ENCODE data around the gene PIP5K1A. TPM values are rescaled to one million over a fixed set of nuclear protein-coding genes. Genes with fewer than 3 reads are reported as not detected.
A peak's percentile ranks its signal among the peaks of the same experiment; 100 is the strongest.

PIP5K1A gene
- total and polyA plus RNA-seq, 9 of the 15 experiments (the other 6 are each of a cell fraction or from before 2014, with no cell fraction given), result 1.9 to 42.4 (median 18.8) TPM

- TF ChIP-seq ELF4 (CRISPR knock-in tag; IDR thresholded peaks at IDR 0.05), result peak; percentile 94
- TF ChIP-seq HDAC8 (tag; IDR thresholded peaks at IDR 0.05), result no peak
- TF ChIP-seq CXXC5 (CRISPR knock-in tag; IDR thresholded peaks at IDR 0.05), result peak; percentile 92
- TF ChIP-seq GTF2E2 (tag; IDR thresholded peaks at IDR 0.05), result peak; percentile 53; the same call in 1 of the 2 replicates
- no peak for TF ChIP-seq IFI16 (CRISPR knock-in tag; IDR thresholded peaks at IDR 0.05)
- 0 out of 2 replicates have a peak, but pooled peaks have one; percentile 7 for TF ChIP-seq ARID1B (IDR thresholded peaks at IDR 0.05)
- no peak for TF ChIP-seq MED1 (CRISPR knock-in tag; IDR thresholded peaks at IDR 0.05; ENCODE audit: borderline replicate concordance)
- TF ChIP-seq, protein P1, sequence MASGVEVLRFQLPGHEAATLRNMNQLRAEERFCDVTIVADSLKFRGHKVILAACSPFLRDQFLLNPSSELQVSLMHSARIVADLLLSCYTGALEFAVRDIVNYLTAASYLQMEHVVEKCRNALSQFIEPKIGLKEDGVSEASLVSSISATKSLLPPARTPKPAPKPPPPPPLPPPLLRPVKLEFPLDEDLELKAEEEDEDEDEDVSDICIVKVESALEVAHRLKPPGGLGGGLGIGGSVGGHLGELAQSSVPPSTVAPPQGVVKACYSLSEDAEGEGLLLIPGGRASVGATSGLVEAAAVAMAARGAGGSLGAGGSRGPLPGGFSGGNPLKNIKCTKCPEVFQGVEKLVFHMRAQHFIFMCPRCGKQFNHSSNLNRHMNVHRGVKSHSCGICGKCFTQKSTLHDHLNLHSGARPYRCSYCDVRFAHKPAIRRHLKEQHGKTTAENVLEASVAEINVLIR (CRISPR knock-in tag; IDR thresholded peaks at IDR 0.05), result peak; percentile 70; the same call in 1 of the 2 replicates
- TF ChIP-seq KLF16 (IDR thresholded peaks at IDR 0.05), result peak; percentile 100
- TF ChIP-seq, protein P2, sequence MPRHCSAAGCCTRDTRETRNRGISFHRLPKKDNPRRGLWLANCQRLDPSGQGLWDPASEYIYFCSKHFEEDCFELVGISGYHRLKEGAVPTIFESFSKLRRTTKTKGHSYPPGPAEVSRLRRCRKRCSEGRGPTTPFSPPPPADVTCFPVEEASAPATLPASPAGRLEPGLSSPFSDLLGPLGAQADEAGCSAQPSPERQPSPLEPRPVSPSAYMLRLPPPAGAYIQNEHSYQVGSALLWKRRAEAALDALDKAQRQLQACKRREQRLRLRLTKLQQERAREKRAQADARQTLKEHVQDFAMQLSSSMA (CRISPR knock-in tag; IDR thresholded peaks at IDR 0.05), result peak; percentile 95
- TF ChIP-seq ARID4B (CRISPR knock-in tag; IDR thresholded peaks at IDR 0.05), result peak; percentile 93
- TF ChIP-seq, protein P3, sequence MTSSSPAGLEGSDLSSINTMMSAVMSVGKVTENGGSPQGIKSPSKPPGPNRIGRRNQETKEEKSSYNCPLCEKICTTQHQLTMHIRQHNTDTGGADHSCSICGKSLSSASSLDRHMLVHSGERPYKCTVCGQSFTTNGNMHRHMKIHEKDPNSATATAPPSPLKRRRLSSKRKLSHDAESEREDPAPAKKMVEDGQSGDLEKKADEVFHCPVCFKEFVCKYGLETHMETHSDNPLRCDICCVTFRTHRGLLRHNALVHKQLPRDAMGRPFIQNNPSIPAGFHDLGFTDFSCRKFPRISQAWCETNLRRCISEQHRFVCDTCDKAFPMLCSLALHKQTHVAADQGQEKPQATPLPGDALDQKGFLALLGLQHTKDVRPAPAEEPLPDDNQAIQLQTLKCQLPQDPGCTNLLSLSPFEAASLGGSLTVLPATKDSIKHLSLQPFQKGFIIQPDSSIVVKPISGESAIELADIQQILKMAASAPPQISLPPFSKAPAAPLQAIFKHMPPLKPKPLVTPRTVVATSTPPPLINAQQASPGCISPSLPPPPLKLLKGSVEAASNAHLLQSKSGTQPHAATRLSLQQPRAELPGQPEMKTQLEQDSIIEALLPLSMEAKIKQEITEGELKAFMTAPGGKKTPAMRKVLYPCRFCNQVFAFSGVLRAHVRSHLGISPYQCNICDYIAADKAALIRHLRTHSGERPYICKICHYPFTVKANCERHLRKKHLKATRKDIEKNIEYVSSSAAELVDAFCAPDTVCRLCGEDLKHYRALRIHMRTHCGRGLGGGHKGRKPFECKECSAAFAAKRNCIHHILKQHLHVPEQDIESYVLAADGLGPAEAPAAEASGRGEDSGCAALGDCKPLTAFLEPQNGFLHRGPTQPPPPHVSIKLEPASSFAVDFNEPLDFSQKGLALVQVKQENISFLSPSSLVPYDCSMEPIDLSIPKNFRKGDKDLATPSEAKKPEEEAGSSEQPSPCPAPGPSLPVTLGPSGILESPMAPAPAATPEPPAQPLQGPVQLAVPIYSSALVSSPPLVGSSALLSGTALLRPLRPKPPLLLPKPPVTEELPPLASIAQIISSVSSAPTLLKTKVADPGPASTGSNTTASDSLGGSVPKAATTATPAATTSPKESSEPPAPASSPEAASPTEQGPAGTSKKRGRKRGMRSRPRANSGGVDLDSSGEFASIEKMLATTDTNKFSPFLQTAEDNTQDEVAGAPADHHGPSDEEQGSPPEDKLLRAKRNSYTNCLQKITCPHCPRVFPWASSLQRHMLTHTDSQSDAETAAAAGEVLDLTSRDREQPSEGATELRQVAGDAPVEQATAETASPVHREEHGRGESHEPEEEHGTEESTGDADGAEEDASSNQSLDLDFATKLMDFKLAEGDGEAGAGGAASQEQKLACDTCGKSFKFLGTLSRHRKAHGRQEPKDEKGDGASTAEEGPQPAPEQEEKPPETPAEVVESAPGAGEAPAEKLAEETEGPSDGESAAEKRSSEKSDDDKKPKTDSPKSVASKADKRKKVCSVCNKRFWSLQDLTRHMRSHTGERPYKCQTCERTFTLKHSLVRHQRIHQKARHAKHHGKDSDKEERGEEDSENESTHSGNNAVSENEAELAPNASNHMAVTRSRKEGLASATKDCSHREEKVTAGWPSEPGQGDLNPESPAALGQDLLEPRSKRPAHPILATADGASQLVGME (CRISPR knock-in tag; IDR thresholded peaks at IDR 0.05), result no peak
- no peak for TF ChIP-seq MEF2D (tag; conservative IDR thresholded peaks at IDR 0.05; ENCODE audit: low read depth)
- TF ChIP-seq ETV6 (IDR thresholded peaks at IDR 0.05; ENCODE audit: borderline replicate concordance in 1 of 2, low read depth in 2 of 2, low read length in 1 of 2), result peak; percentile 80 to 84; a peak in 2 of 4 replicates
- TF ChIP-seq ETV6 (CRISPR knock-in tag; IDR thresholded peaks at IDR 0.05; ENCODE audit: borderline replicate concordance), result no peak
- no peak for TF ChIP-seq MAFF (IDR thresholded peaks at IDR 0.05; ENCODE audit: low read length)
Observed at GRCh38 chr1:151165738-151166504, 32.4 kb upstream of the PIP5K1A start, which contains the start of the genes LYSMD1 and SCNM1 (continued).

Measured in K562 (cell line).